Adrenal gland (tissue), 5 donors: ENCODE measurements around the gene CXCR6.

Experiments used
- POLR2A ChIP-seq, 2 donors: fragments of 450-650 bp; IDR thresholded peaks; one replicate each; pipeline ENCODE4 v1.6.1; 2017; ENCODE audit warnings: antibody characterized with exemption in 2 of 2, mild to moderate bottlenecking in 2 of 2, moderate library complexity in 1 of 2
- TF ChIP-seq, protein P1 (sequence below), 6 experiments: fragments of 450-650 bp in 4 of 6; fragments of 200-600 bp in 2 of 6; sonication (generic) in 1 of 6; IDR thresholded peaks; 1 replicate in 5 of 6; 2 replicates in 1 of 6; pipeline versions ENCODE4 v1.5.1 to v1.8.0; 2016 to 2021; ENCODE audit warnings: antibody characterized with exemption in 6 of 6, mild to moderate bottlenecking in 2 of 6, moderate library complexity in 1 of 6
- donor health status: DM: no; HTN: no; CAD: no.

DNA sequence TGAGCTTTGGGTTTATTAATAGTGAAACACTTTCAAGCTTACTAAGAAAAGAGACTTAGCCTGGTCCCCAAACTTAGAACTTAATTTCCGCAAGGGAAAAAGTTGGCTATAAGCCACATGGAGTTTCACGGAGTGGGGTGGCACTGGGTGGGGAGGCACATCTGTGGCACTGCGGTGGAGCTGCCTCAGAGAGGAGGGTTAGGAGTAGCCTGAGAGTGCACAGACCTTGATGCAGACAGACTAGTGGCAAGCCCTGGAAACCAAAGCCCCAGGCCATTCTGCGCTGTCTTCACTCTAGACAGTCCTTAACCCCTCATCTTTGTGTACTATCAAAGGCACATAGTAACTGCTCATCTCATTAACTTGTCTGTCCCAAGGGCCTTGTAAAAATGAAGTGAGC is 22.0 kb downstream of the CXCR6 start:
- TF ChIP-seq, protein P1, sequence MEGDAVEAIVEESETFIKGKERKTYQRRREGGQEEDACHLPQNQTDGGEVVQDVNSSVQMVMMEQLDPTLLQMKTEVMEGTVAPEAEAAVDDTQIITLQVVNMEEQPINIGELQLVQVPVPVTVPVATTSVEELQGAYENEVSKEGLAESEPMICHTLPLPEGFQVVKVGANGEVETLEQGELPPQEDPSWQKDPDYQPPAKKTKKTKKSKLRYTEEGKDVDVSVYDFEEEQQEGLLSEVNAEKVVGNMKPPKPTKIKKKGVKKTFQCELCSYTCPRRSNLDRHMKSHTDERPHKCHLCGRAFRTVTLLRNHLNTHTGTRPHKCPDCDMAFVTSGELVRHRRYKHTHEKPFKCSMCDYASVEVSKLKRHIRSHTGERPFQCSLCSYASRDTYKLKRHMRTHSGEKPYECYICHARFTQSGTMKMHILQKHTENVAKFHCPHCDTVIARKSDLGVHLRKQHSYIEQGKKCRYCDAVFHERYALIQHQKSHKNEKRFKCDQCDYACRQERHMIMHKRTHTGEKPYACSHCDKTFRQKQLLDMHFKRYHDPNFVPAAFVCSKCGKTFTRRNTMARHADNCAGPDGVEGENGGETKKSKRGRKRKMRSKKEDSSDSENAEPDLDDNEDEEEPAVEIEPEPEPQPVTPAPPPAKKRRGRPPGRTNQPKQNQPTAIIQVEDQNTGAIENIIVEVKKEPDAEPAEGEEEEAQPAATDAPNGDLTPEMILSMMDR (IDR thresholded peaks at IDR 0.05) = no peak
- TF ChIP-seq POLR2A (IDR thresholded peaks at IDR 0.05) = no peak
